Thyroid gland (tissue), 4 donors: Measurements from ENCODE around the gene ATPAF1.

Experiments
- POLR2A ChIP-seq, 2 donors: fragments of 450-650 bp; IDR thresholded peaks; one replicate each; pipeline ENCODE4 v1.6.1; 2017; ENCODE audit warnings: antibody characterized with exemption in 2 of 2, mild to moderate bottlenecking in 2 of 2, moderate library complexity in 1 of 2
- TF ChIP-seq, protein P1 (sequence below), 6 experiments: fragments of 200-600 bp in 3 of 6; fragments of 450-650 bp in 3 of 6; sonication (generic) in 3 of 6; IDR thresholded peaks; one replicate each; pipeline ENCODE4 v1.5.1; 2016 to 2019; ENCODE audit warnings: antibody characterized with exemption in 6 of 6, mild to moderate bottlenecking in 2 of 6, inconsistent platforms in 1 of 6, moderate library complexity in 1 of 6

DNA sequence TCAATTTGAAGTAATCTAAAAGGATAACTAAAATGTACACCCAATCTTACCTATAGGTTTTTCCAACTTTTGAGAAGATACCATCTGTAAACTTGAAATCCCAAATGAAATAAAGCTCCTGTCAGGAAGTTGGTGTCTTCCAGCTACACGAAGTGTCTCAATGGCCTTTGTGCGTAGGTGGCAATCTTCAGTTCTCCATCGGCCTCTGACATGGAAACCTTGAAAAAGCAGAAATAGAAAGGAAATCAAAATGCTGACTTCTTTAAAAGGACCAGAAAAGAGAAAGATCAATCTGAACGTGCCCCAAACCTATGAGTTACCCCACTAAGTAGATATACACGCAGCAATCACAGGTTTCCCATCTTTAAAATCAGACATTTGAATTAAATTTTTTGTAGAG lies 74.1 kb downstream of the ATPAF1 start:
- TF ChIP-seq, protein P1, sequence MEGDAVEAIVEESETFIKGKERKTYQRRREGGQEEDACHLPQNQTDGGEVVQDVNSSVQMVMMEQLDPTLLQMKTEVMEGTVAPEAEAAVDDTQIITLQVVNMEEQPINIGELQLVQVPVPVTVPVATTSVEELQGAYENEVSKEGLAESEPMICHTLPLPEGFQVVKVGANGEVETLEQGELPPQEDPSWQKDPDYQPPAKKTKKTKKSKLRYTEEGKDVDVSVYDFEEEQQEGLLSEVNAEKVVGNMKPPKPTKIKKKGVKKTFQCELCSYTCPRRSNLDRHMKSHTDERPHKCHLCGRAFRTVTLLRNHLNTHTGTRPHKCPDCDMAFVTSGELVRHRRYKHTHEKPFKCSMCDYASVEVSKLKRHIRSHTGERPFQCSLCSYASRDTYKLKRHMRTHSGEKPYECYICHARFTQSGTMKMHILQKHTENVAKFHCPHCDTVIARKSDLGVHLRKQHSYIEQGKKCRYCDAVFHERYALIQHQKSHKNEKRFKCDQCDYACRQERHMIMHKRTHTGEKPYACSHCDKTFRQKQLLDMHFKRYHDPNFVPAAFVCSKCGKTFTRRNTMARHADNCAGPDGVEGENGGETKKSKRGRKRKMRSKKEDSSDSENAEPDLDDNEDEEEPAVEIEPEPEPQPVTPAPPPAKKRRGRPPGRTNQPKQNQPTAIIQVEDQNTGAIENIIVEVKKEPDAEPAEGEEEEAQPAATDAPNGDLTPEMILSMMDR (IDR thresholded peaks at IDR 0.05): no peak
- no peak for TF ChIP-seq POLR2A (IDR thresholded peaks at IDR 0.05)
